HPDE6-E6E7 (cell line): Measurements from ENCODE around the gene SCO2.

Source experiments
- DNase-seq: peaks from one replicate; pipeline ENCODE4 v3.0.0; 2011; ENCODE audit warnings: missing footprints; ENCODE audit errors: extremely low spot score

SCO2 gene

GRCh38 chr22:50531962-50532674 is 6.7 kb upstream of the SCO2 start:
- no peak for DNase-seq

DNA sequence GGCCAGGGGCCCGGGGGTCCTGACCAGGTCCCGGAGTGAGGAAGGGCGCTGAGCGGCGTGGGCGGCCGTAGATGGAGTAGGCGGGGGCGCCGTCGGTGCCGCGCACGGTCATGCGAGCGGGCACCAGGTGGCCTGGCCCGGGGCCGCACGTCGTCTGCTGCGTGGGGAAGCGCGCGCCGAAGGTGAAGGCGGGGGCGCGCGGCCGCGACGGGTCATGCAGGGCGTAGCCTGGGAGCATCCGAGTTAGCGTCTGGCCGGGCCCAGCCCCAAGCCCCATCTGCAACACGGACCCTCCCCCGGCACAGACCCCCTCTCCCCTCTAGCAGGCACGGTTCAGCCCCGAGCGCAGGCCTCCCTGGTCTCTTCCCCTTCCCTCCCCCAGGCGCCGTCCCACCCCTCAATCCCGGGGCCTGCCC is 6.2 kb upstream of the SCO2 start:
- DNase-seq, result no peak

GRCh38 chr22:50530877-50531545 is 5.6 kb upstream of the SCO2 start:
- DNase-seq, result no peak

- DNase-seq, result no peak
These were observed 5.1 kb upstream of the SCO2 start for GRCh38 chr22:50530580-50530876.

GRCh38 chr22:50529897-50530579 is 4.6 kb upstream of the SCO2 start, which contains the start of gene TYMP:
Gene TYMP (minus strand): TSS chr22:50530012. CDS start chr22:50529709, 303 bp downstream.
- no peak for DNase-seq

DNA sequence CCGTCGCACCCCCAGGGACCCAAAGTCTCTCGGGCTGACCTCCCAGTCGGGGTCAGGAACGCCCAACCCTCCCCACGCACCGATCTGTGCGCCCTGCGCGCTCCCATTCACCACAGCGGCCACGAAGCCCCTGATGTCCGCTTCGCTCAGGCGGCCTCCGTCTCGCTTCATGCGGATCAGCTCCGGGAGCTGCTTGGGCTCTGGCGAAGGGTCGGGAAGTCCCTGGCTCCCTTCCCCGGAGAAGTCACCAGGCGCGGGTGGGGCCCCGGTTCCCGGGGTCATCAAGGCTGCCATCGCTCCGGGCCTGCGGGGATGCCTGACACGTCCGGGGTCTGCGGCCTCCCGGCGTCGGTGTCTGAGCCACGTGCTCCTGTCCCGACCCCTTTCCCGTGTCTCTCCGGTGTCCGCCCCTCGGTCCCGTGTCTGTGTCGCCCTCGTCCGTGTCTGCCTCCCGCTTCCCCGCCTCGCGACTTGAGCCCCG is 4.1 kb upstream of the SCO2 start:
- no peak for DNase-seq

- no peak for DNase-seq
These were observed 3.5 kb upstream of the SCO2 start for GRCh38 chr22:50528682-50529415.

DNA sequence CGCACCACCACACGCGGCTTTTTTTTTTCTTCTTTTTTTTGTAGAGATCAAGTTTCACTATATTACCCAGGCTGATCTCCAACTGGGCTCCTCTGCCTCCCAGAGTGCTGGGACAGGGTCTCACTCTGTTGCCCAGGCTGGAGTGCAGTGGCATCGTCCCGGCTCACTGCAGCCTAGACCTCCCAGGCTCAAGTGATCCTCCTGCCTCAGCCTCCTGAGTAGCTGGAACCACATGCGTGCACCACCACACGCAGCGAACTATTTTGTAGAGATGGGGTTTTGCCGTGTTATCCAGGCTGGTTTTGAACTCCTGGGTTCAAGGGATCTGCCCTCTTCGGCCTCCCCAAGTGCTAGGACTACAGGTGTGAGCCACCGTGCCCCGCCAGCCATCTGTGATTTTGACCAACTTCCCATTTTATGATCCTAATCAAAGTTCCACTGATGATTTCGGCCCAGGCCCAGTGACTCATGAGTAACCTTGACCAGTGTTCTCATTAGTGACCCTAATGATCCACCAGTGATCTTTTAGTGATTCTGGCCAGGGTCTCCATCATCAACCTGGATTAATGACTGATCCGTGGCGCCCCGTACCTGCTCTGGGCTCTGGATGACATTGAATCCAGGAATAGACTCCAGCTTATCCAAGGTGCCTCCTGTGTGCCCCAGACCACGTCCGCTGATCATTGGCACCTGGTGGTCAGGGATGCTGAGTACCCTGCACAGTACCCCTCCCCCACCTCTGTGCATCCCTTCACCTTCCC is 2.7 kb upstream of the SCO2 start:
- no peak for DNase-seq

- DNase-seq, result no peak
These were observed 1.7 kb upstream of the SCO2 start for GRCh38 chr22:50526834-50527801.

DNA sequence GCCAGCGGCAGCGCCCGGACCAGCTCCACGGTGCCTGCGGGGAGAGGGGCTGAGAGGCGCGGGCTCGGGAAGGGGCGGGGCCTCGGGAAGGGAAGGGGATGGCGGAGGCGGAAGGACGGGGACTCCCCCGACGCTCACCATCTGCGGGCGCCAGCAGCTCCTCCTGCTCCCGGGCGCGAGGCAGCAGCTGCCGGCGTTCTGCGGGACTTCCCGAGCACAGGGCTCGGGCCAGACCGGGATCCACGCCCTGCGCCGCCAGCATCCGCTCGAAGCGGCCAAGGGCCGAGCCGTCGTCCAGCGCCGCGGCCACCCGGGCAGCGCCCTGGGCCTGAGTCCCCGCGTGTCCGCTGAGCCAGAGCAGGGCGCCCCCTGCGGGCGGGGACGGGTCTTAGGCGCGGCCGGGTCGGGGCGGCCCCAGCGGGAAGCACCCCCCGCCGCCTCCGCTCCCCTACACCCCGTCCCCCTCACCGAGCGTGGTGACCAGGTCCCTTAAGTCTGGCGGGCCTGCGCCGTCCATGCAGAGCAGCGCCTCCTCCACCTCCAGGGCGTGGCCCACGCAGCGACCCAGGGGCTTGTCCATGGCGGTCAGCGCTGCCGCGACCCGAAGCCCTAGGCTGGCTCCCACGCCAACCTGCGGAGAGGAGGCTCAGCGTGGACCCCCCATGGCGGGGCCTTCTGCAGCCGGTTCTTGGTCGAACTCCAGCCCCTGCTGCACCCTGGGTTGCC is 873 bp upstream of the SCO2 start:
- no peak for DNase-seq

GRCh38 chr22:50525858-50526107 is 385 bp upstream of the SCO2 start:
- DNase-seq, result no peak

GRCh38 chr22:50524676-50525103 is 708 bp downstream of the SCO2 start:
- no peak for DNase-seq

GRCh38 chr22:50523806-50524675 is 1.4 kb downstream of the SCO2 start:
- DNase-seq, result no peak

DNA sequence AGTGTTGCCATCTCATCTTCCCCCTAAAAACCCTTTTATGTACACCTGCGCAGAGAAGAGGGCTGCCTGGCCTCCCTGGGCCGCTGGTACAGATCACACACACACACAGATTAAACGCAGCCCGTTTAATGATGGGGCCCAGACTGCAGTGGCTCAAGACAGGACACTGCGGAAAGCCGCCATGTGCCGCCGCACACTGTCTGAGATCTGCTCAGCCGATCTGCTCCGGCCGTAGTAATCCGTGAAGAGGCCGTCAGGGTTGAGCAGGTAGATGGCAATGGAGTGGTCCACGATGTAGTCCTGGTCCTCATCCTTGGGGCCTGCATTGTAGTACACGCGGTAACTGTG is 2.0 kb downstream of the SCO2 start:
- no peak for DNase-seq

GRCh38 chr22:50522806-50523438 is 2.5 kb downstream of the SCO2 start:
- DNase-seq, result no peak

DNA sequence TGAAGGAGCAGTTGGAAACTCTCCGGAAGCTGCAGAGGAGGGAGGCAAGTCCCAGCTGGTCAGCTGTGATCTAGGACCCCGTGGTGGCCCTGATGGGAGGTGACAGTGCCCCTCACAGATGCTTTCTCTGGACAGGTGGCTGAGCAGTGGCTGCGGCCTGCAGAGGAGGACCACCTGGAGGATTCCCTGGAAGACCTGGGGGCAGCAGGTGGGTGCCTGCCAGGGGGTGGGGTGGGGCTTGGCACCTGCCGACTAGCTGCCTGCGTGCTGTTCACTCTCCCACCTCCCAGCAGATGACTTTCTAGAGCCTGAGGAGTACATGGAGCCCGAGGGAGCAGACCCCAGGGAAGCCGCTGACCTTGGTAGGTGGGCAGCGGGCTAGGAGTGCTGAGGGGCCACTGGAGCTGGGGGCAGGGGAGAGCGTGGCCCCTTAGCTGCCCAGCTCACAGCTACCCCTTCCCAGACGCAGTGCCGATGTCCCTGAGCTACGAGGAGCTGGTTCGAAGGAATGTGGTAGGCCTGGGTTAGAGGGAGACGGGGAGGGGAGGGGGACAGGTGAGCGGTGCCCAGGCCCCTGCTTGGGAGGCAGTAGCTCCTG is 3.1 kb downstream of the SCO2 start:
- DNase-seq, result no peak

- DNase-seq, result no peak
These were observed 3.7 kb downstream of the SCO2 start for GRCh38 chr22:50521710-50522109.

DNA sequence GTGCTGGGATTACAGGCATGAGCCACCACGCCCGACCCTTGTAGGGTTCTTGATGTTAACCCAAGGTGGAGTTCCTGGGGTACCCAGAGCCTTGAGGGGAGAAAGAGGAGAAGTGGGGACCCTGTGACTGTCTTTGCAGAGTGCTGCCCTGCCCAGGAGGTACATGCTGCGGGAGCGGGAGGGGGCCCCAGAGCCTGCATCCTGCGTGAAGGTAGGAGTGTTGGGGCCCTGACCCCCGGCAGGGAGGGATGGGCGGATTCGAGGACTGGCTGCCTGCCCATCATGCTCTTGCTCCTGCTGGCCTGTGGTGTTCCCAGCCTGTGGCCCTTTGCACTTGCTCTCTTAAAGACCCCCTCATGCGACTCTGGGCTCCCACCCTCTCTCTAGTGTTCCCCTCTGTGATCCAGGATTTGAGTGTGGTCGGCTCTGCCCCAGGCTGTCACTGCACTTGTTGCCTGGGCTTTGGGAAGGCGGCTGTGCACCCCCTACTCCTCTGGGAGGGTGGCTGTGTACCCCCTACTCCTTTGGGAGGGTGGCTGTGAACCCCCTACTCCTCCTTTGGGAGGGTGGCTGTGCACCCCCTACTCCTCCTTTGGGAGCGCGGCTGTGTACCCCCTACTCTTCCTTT is 4.5 kb downstream of the SCO2 start:
- DNase-seq, result no peak
